GM18951 (cell line): Measurements from ENCODE around the gene ACP3.

Experiments
- POLR2A ChIP-seq: IDR thresholded peaks from 4 replicates; pipeline ENCODE4 v1.6.1; 2011; ENCODE audit warnings: mild to moderate bottlenecking; ENCODE audit not compliant: insufficient read length, insufficient read depth; ENCODE audit errors: extremely low read depth
- in situ Hi-C: fragments of 300-500 bp; cut with MboI; formaldehyde crosslinking; loops from one replicate; pipeline ENCODE4 v1.12.0; 2022; ENCODE audit warnings: low sequenced_read_pairs, mixed read lengths, inconsistent platforms; ENCODE audit not compliant: unreplicated experiment

The ACP3 gene

GRCh38 chr3:132342183-132342582 lies 25.0 kb downstream of the ACP3 start:
- TF ChIP-seq POLR2A: no peak
- in situ Hi-C loops: no loop called here

GRCh38 chr3:132342610-132343009 lies 25.4 kb downstream of the ACP3 start:
- no peak for TF ChIP-seq POLR2A
- in situ Hi-C loops: no loop called here

- in situ Hi-C loops: no loop called here
- no peak for TF ChIP-seq POLR2A
Observed at GRCh38 chr3:132343018-132343612, 25.9 kb downstream of the ACP3 start.

DNA sequence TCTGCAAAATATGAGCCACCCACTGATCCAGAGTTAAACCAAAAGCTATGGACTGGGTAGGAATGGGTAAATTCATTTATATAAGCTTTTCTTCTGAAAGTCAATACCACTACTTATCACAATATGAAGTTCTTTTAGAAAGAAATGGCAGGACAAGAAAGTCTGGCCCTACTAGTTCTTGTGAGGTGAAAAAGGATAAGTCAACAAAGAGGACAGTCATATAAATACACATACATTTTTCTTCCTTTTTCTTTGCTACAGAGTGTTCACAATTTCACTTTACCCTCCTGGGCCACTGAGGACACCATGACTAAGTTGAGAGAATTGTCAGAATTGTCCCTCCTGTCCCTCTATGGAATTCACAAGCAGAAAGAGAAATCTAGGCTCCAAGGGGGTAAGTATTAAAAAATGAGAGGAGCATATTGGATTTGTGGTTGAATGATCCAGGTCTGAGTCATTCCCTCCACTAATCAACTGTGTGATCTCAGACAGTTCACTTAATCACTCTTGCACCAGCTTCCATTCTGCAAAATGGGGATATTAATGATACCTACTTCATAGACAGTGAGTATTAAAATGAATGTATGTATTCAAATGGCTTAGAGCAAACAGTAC lies 27.6 kb downstream of the ACP3 start:
- in situ Hi-C loops: loop anchor here (5.0 kb wide), 1 partner anchor 87 kb away; no protein-coding TSS in a partner anchor
- no peak for TF ChIP-seq POLR2A

GRCh38 chr3:132346841-132347736 lies 29.9 kb downstream of the ACP3 start:
- in situ Hi-C loops: loop anchor here (5.0 kb wide), 1 partner anchor 90 kb away; no protein-coding TSS in a partner anchor
- TF ChIP-seq POLR2A: no peak

GRCh38 chr3:132347811-132348210 lies 30.6 kb downstream of the ACP3 start:
- in situ Hi-C loops: loop anchor here (5.0 kb wide), 1 partner anchor 91 kb away; no protein-coding TSS in a partner anchor

DNA sequence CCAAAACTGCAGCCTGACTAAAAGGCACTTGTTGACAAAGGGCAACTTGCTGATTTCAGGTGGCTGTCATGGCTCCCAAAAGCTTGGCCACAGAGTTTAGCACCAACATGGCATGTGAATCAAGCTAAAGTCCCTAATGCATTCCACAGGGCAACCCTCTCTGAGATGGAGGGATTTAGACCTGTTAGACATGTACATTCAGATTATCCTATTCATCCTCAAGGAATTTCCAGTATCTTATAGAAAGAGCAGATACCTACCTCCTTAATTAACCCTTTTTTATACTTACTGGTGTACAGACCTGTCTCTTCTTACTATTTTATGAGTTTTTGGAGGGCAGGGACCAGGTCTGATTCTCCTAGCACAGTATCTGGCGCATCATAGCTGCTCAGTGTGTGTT lies 31.3 kb downstream of the ACP3 start:
- TF ChIP-seq POLR2A: no peak
- in situ Hi-C loops: loop anchor here (5.0 kb wide), 1 partner anchor 91 kb away; no protein-coding TSS in a partner anchor

More at GRCh38 chr3:132347811-132348210, 30.6 kb downstream of the ACP3 start:
- no peak for TF ChIP-seq POLR2A

DNA sequence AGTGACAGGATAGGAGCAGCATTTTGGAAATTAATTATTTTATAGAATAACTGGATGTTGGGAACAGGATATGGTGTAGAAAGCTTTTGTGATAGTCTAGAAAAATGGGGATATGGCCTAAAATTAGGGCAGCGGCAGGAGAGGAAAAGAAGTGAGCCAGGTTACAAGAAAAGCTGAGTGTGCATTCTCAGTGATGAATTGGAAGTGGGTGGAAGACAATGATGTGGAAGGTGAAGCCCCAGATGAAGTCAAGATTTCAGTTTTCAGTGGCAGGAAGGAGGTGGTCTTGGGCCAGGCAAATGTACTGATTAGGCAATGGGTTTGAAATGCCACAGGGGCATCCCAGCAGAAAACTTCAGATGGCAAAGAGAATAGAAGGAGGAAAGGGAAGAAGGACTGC lies 33.6 kb downstream of the ACP3 start:
- TF ChIP-seq POLR2A: no peak
- in situ Hi-C loops: no loop called here

- TF ChIP-seq POLR2A: no peak
- in situ Hi-C loops: no loop called here
Observed at GRCh38 chr3:132351222-132351806, 34.1 kb downstream of the ACP3 start.

DNA sequence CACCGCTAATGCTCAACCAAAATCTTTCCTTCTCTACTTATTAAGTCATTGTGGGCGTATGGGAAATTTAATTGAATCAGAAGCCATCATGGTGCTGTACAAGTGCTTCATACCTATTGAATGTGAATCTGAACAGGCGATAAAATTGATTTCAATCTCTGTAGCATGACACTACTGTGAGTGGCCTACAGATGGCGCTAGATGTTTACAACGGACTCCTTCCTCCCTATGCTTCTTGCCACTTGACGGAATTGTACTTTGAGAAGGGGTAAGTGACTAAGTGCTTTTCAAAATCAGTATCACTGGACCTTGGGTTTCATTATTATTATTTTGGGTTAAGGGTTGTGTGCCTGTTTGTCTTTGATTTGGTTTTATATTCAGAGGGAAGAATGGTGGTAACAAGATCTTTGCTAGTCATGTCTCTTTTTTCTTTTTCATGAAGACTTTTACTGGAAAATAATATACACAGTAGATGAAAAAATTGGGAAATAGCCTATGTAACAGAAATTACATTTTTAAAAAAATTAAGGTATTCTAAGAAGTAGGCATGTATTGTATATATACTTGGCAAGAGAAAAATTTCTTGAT lies 35.4 kb downstream of the ACP3 start:
- no peak for TF ChIP-seq POLR2A
- in situ Hi-C loops: no loop called here

DNA sequence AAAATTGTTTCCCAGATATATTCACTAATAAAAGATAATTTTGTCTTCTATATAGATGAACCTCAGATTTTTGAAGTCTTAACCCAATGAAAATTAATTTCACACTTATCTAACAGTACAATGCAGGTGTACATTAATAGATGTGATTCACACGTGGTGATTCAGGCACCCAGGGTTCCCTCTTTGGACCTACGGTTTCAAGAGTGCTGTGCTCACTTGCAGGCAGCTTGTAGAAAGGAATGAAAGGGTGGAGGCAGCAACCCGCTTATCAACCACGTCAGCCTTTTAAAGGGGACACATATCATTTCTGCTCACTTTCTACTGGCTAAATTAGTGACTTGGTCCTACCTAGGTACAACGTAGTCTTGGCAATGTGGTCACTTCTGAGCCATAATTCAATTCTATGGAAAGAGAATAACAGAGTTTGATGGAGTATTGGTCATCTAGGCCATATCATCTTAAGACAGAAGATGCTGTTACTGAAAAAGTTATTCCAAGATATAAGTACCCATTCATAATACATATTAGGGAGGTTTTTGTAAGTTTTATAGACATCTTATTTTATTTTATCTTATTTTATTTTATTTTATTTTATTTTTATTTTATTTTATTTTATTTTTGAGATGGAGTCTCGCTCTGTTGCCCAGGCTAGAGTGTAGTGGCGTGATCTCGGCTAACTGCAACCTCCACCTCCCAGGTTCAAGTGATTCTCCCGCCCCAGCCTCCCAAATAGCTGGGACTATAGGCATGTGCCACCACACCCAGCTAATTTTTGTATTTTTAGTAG lies 37.9 kb downstream of the ACP3 start:
- no peak for TF ChIP-seq POLR2A
- in situ Hi-C loops: loop anchor here (5.0 kb wide), 1 partner anchor 47 kb away; no protein-coding TSS in a partner anchor

DNA sequence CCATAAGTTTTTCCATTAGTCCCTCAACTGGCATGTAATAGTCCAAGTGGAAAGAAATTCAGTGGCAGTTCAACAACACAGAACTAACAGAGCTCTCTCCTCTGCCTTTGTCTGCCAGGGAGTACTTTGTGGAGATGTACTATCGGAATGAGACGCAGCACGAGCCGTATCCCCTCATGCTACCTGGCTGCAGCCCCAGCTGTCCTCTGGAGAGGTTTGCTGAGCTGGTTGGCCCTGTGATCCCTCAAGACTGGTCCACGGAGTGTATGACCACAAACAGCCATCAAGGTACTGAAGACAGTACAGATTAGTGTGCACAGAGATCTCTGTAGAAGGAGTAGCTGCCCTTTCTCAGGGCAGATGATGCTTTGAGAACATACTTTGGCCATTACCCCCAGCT lies 39.4 kb downstream of the ACP3 start:
- in situ Hi-C loops: loop anchor here (5.0 kb wide), 1 partner anchor 46 kb away; no protein-coding TSS in a partner anchor
- no peak for TF ChIP-seq POLR2A
